Measurements from ENCODE around the gene RPUSD3. TPM values are rescaled to one million over a fixed set of nuclear protein-coding genes. Genes with fewer than 3 reads are reported as not detected.

The RPUSD3 gene
- total and polyA plus RNA-seq, 2 donors (not counting 3 experiments of a cell fraction or from before 2014, with no cell fraction given), result 38.9 to 56.6 TPM

- no peaks in the 10 kb centered on the region for H3K36me3 ChIP-seq (ENCODE audit: control insufficient read depth in 2 of 2, extremely low read depth in 1 of 2, insufficient read depth in 2 of 2, low read length in 2 of 2)
- no peaks in the 10 kb centered on the region for H3K9me1 ChIP-seq (replicated peaks; ENCODE audit: control insufficient read depth, extremely low read depth, insufficient read depth, low read length)
- TF ChIP-seq GATA2 (IDR thresholded peaks at IDR 0.05; ENCODE audit: insufficient read depth, insufficient read length, low read depth, low read length) (peak; percentile 60), POLR2AphosphoS5 (IDR thresholded peaks at IDR 0.05; ENCODE audit: insufficient read depth, low read depth, low read length) (no peak), FOS (IDR thresholded peaks at IDR 0.05; ENCODE audit: borderline replicate concordance, insufficient read depth, low read length) (peak; percentile 48), EZH2 (IDR thresholded peaks at IDR 0.05; ENCODE audit: borderline replicate concordance, low read depth, low read length, severe bottlenecking) (no peak)
- dilution Hi-C loops (cut with MboI; ENCODE audit: extremely low pct_ligation_motif_present, low sequenced_read_pairs) (no loop called here), intact Hi-C loops (cut with micrococcal nuclease) (no loop called here)
- no peaks in the 10 kb centered on the region for H3K9me3 ChIP-seq (replicated peaks; ENCODE audit: control insufficient read depth, insufficient read depth, low read length)
- H2AFZ ChIP-seq (ENCODE audit: low read depth, low read length), result peak overlapping the region; percentile 84
- no TSS peak for BruUV-seq (replicated peaks)
- H4K20me1 ChIP-seq (replicated peaks; ENCODE audit: control insufficient read depth, extremely low read depth, insufficient read depth, low read length), result no peaks in the 10 kb centered on the region
- POLR2A ChIA-PET, result interaction anchor here (0.6 to 1.2 kb wide), 3 partner anchors 9 to 307 kb away, joined by 3 to 6 read pairs (median 4); partner anchors contain the start of gene CRELD1
- no peaks in the 10 kb centered on the region for H3K27me3 ChIP-seq (ENCODE audit: control insufficient read depth in 2 of 2, insufficient read depth in 2 of 2, low read length in 2 of 2)
- peaks cover 7% of the 10 kb centered on the region for H3K4me1 ChIP-seq (ENCODE audit: control insufficient read depth, extremely low read depth, insufficient read depth, low read length)
- CTCF ChIA-PET, result interaction anchor here (1.7 to 2.3 kb wide), 4 partner anchors 9 to 48 kb away, joined by 4 to 14 read pairs (median 7); partner anchors contain the start of gene CRELD1
- H3K27ac ChIP-seq (ENCODE audit: insufficient read depth, low read depth, low read length), result no peak overlapping the region
- no peak for DNase-seq (ENCODE audit: low read depth, low spot score)
- H3K4me3 ChIP-seq (replicated peaks in 1 of 3; ENCODE audit: insufficient read depth in 1 of 3, low read depth in 1 of 3, low read length in 3 of 3), result no peak overlapping the region
- H3K79me2 ChIP-seq (ENCODE audit: control insufficient read depth, insufficient read depth, low read length), result no peaks in the 10 kb centered on the region
- peak overlapping the region; percentile 1 for H3K9ac ChIP-seq (replicated peaks; ENCODE audit: extremely low read depth, insufficient read depth, low read length)
- peak; percentile 24 for FAIRE-seq
- no peak overlapping the region for H3K4me2 ChIP-seq (ENCODE audit: insufficient read depth, low read length)
Observed at GRCh38 chr3:9884555-9885165, 40.9 kb upstream of the RPUSD3 start.

- POLR2A ChIA-PET, result interaction anchor here (0.6 to 1.2 kb wide), 3 partner anchors 10 to 49 kb away, joined by 3 to 10 read pairs (median 6); partner anchors contain the start of gene CRELD1
- Histone ChIP-seq H3K4me1 (ENCODE audit: control insufficient read depth, extremely low read depth, insufficient read depth, low read length) (peaks cover 7% of the 10 kb centered on the region), H3K79me2 (ENCODE audit: control insufficient read depth, insufficient read depth, low read length) (no peaks in the 10 kb centered on the region), H2AFZ (ENCODE audit: low read depth, low read length) (peak overlapping the region; percentile 84), H3K27me3 (ENCODE audit: control insufficient read depth in 2 of 2, insufficient read depth in 2 of 2, low read length in 2 of 2) (no peaks in the 10 kb centered on the region), H3K4me3 (replicated peaks in 1 of 3; ENCODE audit: insufficient read depth in 1 of 3, low read depth in 1 of 3, low read length in 3 of 3) (no peak overlapping the region), H3K9me1 (replicated peaks; ENCODE audit: control insufficient read depth, extremely low read depth, insufficient read depth, low read length) (no peaks in the 10 kb centered on the region), H3K36me3 (ENCODE audit: control insufficient read depth in 2 of 2, extremely low read depth in 1 of 2, insufficient read depth in 2 of 2, low read length in 2 of 2) (no peaks in the 10 kb centered on the region), H3K4me2 (ENCODE audit: insufficient read depth, low read length) (no peak overlapping the region), H3K9ac (replicated peaks; ENCODE audit: extremely low read depth, insufficient read depth, low read length) (peak overlapping the region; percentile 1), H3K9me3 (replicated peaks; ENCODE audit: control insufficient read depth, insufficient read depth, low read length) (no peaks in the 10 kb centered on the region), H3K27ac (ENCODE audit: insufficient read depth, low read depth, low read length) (no peak overlapping the region), H4K20me1 (replicated peaks; ENCODE audit: control insufficient read depth, extremely low read depth, insufficient read depth, low read length) (no peaks in the 10 kb centered on the region)
- dilution Hi-C loops (cut with MboI; ENCODE audit: extremely low pct_ligation_motif_present, low sequenced_read_pairs) (no loop called here), intact Hi-C loops (cut with micrococcal nuclease) (no loop called here)
- no TSS peak for BruUV-seq (replicated peaks)
- CTCF ChIA-PET, result interaction anchor here (0.7 to 2.3 kb wide), 8 partner anchors 10 to 147 kb away, joined by 3 to 14 read pairs (median 4); partner anchors contain the start of genes CRELD1, IL17RE and RPUSD3
- FAIRE-seq (no peak), DNase-seq (ENCODE audit: low read depth, low spot score) (no peak)
- TF ChIP-seq POLR2AphosphoS5 (IDR thresholded peaks at IDR 0.05; ENCODE audit: insufficient read depth, low read depth, low read length), result no peak
- no peak for TF ChIP-seq EZH2 (IDR thresholded peaks at IDR 0.05; ENCODE audit: borderline replicate concordance, low read depth, low read length, severe bottlenecking)
- TF ChIP-seq MAX (IDR thresholded peaks at IDR 0.05; ENCODE audit: insufficient read depth, insufficient read length), result no peak
- TF ChIP-seq MYC (IDR thresholded peaks at IDR 0.05; ENCODE audit: low read depth, low read length), result no peak
- TF ChIP-seq GATA2 (IDR thresholded peaks at IDR 0.05; ENCODE audit: insufficient read depth, insufficient read length, low read depth, low read length), result no peak
- TF ChIP-seq POLR2A (IDR thresholded peaks at IDR 0.05; ENCODE audit: low read depth, low read length), result no peak
- no peak for TF ChIP-seq CTCF (IDR thresholded peaks at IDR 0.05; ENCODE audit: extremely low read depth in 1 of 2, insufficient read depth in 1 of 2, low read depth in 1 of 2, low read length in 2 of 2)
- TF ChIP-seq FOS (IDR thresholded peaks at IDR 0.05; ENCODE audit: borderline replicate concordance, insufficient read depth, low read length), result no peak
- no peak for TF ChIP-seq JUN (IDR thresholded peaks at IDR 0.05; ENCODE audit: borderline replicate concordance, insufficient read depth, insufficient read length, low read depth)
Observed at GRCh38 chr3:9883706-9884554, 40.1 kb upstream of the RPUSD3 start.

All from endothelial cell of umbilical vein (primary cell).